Activated T-cell treated with anti-CD3 and anti-CD28 coated beads, Interleukin-2, amount 50 U/mL, for 4 hours (primary cell): ENCODE results near the gene TAF15. TPM values are rescaled to one million over a fixed set of nuclear protein-coding genes. Genes with fewer than 3 reads are reported as not detected.

Experiments
- ATAC-seq, 2 donors: fragments of 200-7000 bp; cut with Tn5 transposase; one replicate each; pipeline ENCODE4 v1.10.0; 2021
- DNase-seq: peaks from one replicate; pipeline ENCODE4 v3.0.0-alpha.2; 2020
- H3K27me3 Mint-ChIP-seq: one replicate; pipeline ENCODE4 v1.8.0; 2021; ENCODE audit warnings: low read depth, mixed read lengths
- H3K36me3 Mint-ChIP-seq: one replicate; pipeline ENCODE4 v1.8.0; 2022; ENCODE audit warnings: mixed read lengths; ENCODE audit not compliant: insufficient read depth
- H3K4me1 Mint-ChIP-seq: one replicate; pipeline ENCODE4 v1.8.0; 2021; ENCODE audit warnings: low read depth, mixed read lengths
- H3K4me3 Mint-ChIP-seq: one replicate; pipeline ENCODE4 v1.8.0; 2021; ENCODE audit warnings: mild to moderate bottlenecking, moderate library complexity, mixed read lengths
- H3K9me3 Mint-ChIP-seq: one replicate; pipeline ENCODE4 v1.8.0; 2021; ENCODE audit warnings: mixed read lengths
- total RNA-seq, 3 donors: library from RNA; stranded (reverse); gene quantifications; one replicate each; pipeline ENCODE4 v1.2.1, GENCODE V29; 2021

Gene TAF15
- total RNA-seq, 3 donors from 2014 or later = 215 to 249 (median 239) TPM

DNA sequence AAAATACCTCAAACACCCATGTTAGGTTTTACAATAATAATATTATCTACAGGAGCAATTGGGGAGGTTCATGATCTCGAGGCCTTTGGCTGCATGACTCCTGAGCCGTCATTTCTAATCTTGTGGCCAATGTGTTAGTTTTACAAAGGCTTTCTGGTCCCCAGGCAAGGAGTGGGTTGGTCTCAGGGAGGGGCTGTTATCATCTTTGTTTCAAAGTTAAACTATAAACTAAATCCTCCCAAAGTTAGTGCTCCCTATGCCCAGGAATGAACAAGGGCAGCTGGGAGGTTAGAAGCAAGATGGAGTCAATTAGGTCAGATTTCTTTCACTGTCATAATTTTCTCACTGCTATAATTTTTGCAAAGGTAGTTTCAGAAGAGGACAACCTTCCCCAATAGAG, 80.0 kb downstream of the TAF15 start:
- peaks cover 52% of the 10 kb centered on the region for H3K4me1 Mint-ChIP-seq
- H3K4me3 Mint-ChIP-seq = no peak overlapping the region
- no peaks in the 10 kb centered on the region for H3K36me3 Mint-ChIP-seq
- H3K9me3 Mint-ChIP-seq = no peaks in the 10 kb centered on the region
- DNase-seq = no peak
- H3K27me3 Mint-ChIP-seq = no peaks in the 10 kb centered on the region
- peak; percentile 59 to 86 for ATAC-seq

GRCh38 chr17:35889818-35890773, 80.8 kb downstream of the TAF15 start:
- H3K4me3 Mint-ChIP-seq = no peak overlapping the region
- DNase-seq (no peak), ATAC-seq (no peak)
- H3K9me3 Mint-ChIP-seq = no peaks in the 10 kb centered on the region
- no peaks in the 10 kb centered on the region for H3K27me3 Mint-ChIP-seq
- peaks cover 54% of the 10 kb centered on the region for H3K4me1 Mint-ChIP-seq
- H3K36me3 Mint-ChIP-seq = no peaks in the 10 kb centered on the region

- peaks cover 61% of the 10 kb centered on the region for H3K4me1 Mint-ChIP-seq
- H3K27me3 Mint-ChIP-seq = no peaks in the 10 kb centered on the region
- DNase-seq (peak; percentile 16), ATAC-seq (peak in 1 of 2 donors; percentile 35)
- no peaks in the 10 kb centered on the region for H3K9me3 Mint-ChIP-seq
- no peak overlapping the region for H3K4me3 Mint-ChIP-seq
- H3K36me3 Mint-ChIP-seq = no peaks in the 10 kb centered on the region
These were observed 81.5 kb downstream of the TAF15 start for GRCh38 chr17:35890774-35891155.

DNA sequence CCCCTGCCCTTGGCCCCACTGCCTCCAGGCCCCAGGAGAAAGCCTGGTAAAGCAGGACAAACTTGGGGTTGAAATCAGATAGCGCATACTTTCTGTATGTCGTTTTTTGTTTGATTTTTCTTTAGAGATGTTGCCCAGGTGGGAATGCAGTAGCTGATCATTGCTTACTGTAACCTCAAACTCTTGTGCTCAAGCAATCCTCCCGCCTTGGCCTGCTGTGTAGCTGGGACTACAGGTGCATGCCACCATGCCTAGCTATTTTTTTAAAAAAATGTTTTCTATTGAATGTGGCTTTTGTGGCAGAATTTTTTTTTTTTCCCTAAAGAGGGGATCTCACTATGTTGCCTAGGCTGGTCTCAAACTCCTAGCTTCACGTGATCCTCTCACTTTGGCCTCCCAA, 82.0 kb downstream of the TAF15 start:
- ATAC-seq (no peak), DNase-seq (no peak)
- H3K27me3 Mint-ChIP-seq = no peaks in the 10 kb centered on the region
- no peaks in the 10 kb centered on the region for H3K36me3 Mint-ChIP-seq
- peaks cover 65% of the 10 kb centered on the region for H3K4me1 Mint-ChIP-seq
- no peak overlapping the region for H3K4me3 Mint-ChIP-seq
- no peaks in the 10 kb centered on the region for H3K9me3 Mint-ChIP-seq

DNA sequence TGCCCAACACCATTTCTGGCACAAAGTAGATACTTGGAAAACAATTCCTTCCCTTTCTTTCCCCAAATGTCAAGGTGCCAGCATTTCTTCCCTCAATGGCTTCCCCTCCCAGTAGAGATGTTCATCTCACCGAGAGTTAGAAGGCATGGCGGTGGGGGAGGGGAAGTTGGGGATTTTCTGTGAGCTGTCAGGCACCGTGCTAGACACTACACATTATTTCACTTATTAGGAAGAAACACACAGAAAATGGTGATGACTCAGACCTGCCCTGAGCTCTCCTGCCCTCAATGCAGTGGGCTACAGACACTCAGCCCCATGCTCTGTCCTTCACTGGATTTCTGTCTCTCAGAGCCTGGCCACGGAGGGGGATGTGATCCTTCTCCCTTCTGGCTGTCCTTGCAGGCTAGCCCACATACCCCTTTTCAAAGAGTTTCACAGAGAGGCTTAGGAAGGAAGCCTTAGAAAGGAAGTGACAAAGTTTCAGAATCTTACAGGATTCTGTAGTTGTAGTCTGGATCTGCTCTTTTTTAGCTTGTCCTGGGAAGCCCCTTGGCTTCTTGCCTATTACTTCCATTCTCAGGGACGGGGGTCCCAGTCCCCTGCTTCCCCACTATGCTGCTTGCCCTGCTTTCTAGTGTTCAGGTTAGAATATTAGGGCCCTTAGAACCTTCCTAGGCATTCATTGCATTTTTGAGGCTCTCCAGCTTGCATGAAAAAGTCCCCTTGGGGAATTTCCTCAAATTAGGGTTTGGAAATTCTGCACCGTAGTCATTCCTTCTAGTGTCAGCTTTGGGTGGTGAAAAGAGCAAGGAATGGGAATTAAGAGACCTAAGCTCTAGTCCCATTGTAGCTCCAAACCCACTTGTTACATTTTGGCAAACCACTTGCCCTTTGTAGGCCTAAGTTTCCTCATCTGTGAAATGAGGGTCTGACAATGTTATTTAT, 83.1 kb downstream of the TAF15 start:
- Mint-ChIP-seq H3K4me1 (peaks cover 69% of the 10 kb centered on the region), H3K4me3 (no peak overlapping the region), H3K9me3 (no peaks in the 10 kb centered on the region), H3K27me3 (no peaks in the 10 kb centered on the region), H3K36me3 (no peaks in the 10 kb centered on the region)
- ATAC-seq (peak; percentile 54 to 58), DNase-seq (peak; percentile 68)

GRCh38 chr17:35893751-35894150, 84.5 kb downstream of the TAF15 start:
- Mint-ChIP-seq H3K36me3 (no peaks in the 10 kb centered on the region), H3K9me3 (no peaks in the 10 kb centered on the region), H3K4me1 (peaks cover 71% of the 10 kb centered on the region), H3K4me3 (no peak overlapping the region), H3K27me3 (no peaks in the 10 kb centered on the region)
- no peak for DNase-seq
- ATAC-seq = no peak

GRCh38 chr17:35894206-35894605, 84.9 kb downstream of the TAF15 start:
- no peaks in the 10 kb centered on the region for H3K36me3 Mint-ChIP-seq
- no peaks in the 10 kb centered on the region for H3K27me3 Mint-ChIP-seq
- peaks cover 70% of the 10 kb centered on the region for H3K4me1 Mint-ChIP-seq
- no peak overlapping the region for H3K4me3 Mint-ChIP-seq
- DNase-seq (no peak), ATAC-seq (no peak)
- no peaks in the 10 kb centered on the region for H3K9me3 Mint-ChIP-seq

DNA sequence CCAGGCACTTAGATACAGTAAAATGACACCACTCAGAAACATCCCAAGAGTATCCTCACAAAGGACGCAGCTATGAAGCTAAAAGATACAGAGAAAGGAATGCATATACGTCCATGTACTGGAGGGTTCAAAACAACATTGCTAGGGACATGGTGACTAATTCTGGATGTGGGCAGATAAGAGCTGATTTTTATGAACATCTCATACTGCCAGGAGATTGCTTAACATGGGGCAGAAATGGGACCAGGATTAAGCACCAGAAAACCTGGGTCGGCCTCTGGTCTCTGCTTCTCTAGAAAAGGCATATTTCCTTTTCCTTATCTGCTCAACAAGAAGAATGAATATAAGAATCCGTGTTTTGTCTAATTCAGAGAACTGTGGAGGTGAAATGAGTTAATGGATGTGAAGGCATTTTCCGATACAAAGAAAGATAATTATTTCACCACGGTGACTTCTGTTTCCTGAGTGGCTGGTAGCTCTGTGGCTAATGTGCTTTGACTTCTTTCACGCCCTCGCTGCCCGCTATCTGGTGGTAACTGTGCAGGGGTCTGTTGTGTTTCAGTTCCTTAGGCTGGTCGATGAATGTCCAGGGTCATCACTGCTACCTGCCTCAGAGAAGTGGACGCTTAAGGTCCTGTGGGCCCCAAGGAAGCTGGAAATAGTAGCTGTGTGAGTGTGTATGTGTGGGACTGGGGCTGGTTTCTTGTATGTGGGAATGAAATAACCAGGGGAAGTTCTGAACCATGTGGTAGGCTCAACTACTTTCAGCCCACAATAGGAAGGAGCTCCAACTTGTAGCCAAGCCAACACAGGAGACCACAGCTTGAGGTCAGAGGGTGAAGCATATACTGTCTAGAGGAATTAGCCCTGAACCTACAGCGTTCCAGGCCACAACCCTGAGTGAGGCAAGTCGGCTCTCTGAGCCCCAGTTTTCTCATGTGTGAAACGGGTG, 86.6 kb downstream of the TAF15 start:
- Mint-ChIP-seq H3K36me3 (no peaks in the 10 kb centered on the region), H3K9me3 (no peaks in the 10 kb centered on the region), H3K4me1 (peaks cover 73% of the 10 kb centered on the region), H3K4me3 (peak overlapping the region; percentile 67), H3K27me3 (no peaks in the 10 kb centered on the region)
- DNase-seq = peak; percentile 17
- ATAC-seq = peak; percentile 36 to 52

Other genes starting within 250 kb of the TAF15 start
- gene SLFN14, start 248.7 kb upstream of the TAF15 start, total RNA-seq = not detected
- 1 to 10 TPM; 6.6 to 9.6 (median 9.0) TPM for gene PEX12, start 230.9 kb upstream of the TAF15 start, total RNA-seq
- 100 to 1,000 TPM; 119 to 129 (median 126) TPM for gene AP2B1, start 222.2 kb upstream of the TAF15 start, total RNA-seq
- gene RASL10B, start 77.8 kb upstream of the TAF15 start, total RNA-seq = 1 to 10 TPM; 2.6 to 4.3 (median 3.7) TPM
- gene GAS2L2, start 56.2 kb upstream of the TAF15 start, total RNA-seq = under 1 TPM in 1 of 3 donors, not detected in 2; 0.05 TPM
- not detected for gene C17orf50, start 48.6 kb upstream of the TAF15 start, total RNA-seq
- under 1 TPM in 2 of 3 donors, not detected in 1; 0.23 to 0.29 TPM for gene MMP28, start 13.8 kb upstream of the TAF15 start, total RNA-seq
- gene HEATR9, start 59.4 kb downstream of the TAF15 start, total RNA-seq = under 1 TPM in 1 of 3 donors, not detected in 2; 0.21 TPM
- gene CCL5, start 70.9 kb downstream of the TAF15 start, total RNA-seq = 10 to 100 TPM; 19.9 to 72.3 (median 64.7) TPM
- not detected for gene RDM1, start 121.3 kb downstream of the TAF15 start, total RNA-seq
- gene LYZL6, start 134.2 kb downstream of the TAF15 start, total RNA-seq = not detected
- gene CCL16, start 172.0 kb downstream of the TAF15 start, total RNA-seq = not detected
- gene CCL14, start 177.2 kb downstream of the TAF15 start, total RNA-seq = not detected
- gene CCL15, start 192.1 kb downstream of the TAF15 start, total RNA-seq = not detected
- not detected for gene CCL23, start 208.5 kb downstream of the TAF15 start, total RNA-seq